Right lung (tissue), 10 donors: ENCODE data around the gene ULK1. TPM values are rescaled to one million over a fixed set of nuclear protein-coding genes. Genes with fewer than 3 reads are reported as not detected.

Experiments used
- DNase-seq, 2 donors: peaks; one replicate each; pipeline ENCODE4 v3.0.0-alpha.2; 2013
- long read RNA-seq, 8 donors: transcript quantifications; one replicate each; lab custom pipeline, GENCODE V29; 2026
- polyA plus RNA-seq, 5 donors: library from polyadenylated mRNA; unstranded; fragments of 120-200 nt; gene quantifications; one replicate each; pipeline versions ENCODE4 v1.2.1 to v1.2.3, GENCODE V29; 2013; ENCODE audit warnings: inconsistent platforms in 1 of 5, low replicate concordance in 1 of 5; ENCODE audit not compliant: insufficient read length in 5 of 5, insufficient read depth in 1 of 5

Gene ULK1
- 10 to 100 TPM; 19.8 to 37.8 (median 27.7) TPM for polyA plus RNA-seq
- long read RNA-seq, donor 1, full-length matches to known transcripts = 2 of 2 reads
- long read RNA-seq, donor 1, partial matches to known transcripts = 0 of 2 reads
- long read RNA-seq, donor 1, other reads (novel, unspliced or antisense) = 0 of 2 reads
- long read RNA-seq, donor 2 = 0 reads
- long read RNA-seq, donor 3, partial matches to known transcripts = 36 of 38 reads
- long read RNA-seq, donor 3, other reads (novel, unspliced or antisense) = 0 of 38 reads
- long read RNA-seq, donor 4, partial matches to known transcripts = 7 of 8 reads
- long read RNA-seq, donor 4, other reads (novel, unspliced or antisense) = 0 of 8 reads
- long read RNA-seq, donor 5, full-length matches to known transcripts = 4 of 4 reads
- long read RNA-seq, donor 5, partial matches to known transcripts = 0 of 4 reads
- long read RNA-seq, donor 5, other reads (novel, unspliced or antisense) = 0 of 4 reads
- long read RNA-seq, donor 6, partial matches to known transcripts = 7 of 10 reads
- long read RNA-seq, donor 6, other reads (novel, unspliced or antisense) = 0 of 10 reads
- long read RNA-seq, donor 7, full-length matches to known transcripts = 7 of 7 reads
- long read RNA-seq, donor 7, partial matches to known transcripts = 0 of 7 reads
- long read RNA-seq, donor 7, other reads (novel, unspliced or antisense) = 0 of 7 reads
- long read RNA-seq, donor 8, full-length matches to known transcripts = 1 of 1 reads
- long read RNA-seq, donor 8, partial matches to known transcripts = 0 of 1 reads
- long read RNA-seq, donor 8, other reads (novel, unspliced or antisense) = 0 of 1 reads

DNA sequence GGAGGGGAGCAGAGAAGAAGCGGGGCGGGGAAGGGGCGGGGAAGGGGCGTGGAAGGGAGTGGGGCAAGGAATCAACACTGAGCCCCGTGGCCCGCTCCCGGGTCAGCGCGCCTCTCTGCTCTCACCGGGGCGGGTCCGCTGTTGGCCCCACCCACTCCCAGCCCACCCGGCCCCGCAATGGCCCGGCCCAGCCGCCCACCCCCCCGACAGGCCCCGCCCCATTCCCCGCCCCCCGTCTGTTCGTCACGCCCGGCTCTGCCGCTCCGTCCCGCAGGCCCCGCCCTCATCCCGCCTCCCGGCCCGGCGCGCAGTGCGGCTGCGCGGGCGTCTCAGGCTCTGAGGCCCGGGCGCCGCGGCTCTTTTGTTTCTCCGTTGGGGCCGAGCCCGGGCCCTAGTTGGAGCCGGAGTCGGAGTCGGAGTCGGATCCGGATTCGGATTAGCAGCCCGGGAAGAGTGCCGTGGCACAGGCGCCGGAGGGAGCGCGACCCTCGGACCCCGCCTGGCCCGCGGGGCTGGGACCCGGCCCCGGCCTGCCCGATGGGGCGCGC, at the start of gene ULK1:
ULK1 (plus strand) TSS at position 310 of the 548 bp plus-strand sequence. CDS start 380 bp downstream, outside the sequence.
- DNase-seq = peak; percentile 89 to 91

DNA sequence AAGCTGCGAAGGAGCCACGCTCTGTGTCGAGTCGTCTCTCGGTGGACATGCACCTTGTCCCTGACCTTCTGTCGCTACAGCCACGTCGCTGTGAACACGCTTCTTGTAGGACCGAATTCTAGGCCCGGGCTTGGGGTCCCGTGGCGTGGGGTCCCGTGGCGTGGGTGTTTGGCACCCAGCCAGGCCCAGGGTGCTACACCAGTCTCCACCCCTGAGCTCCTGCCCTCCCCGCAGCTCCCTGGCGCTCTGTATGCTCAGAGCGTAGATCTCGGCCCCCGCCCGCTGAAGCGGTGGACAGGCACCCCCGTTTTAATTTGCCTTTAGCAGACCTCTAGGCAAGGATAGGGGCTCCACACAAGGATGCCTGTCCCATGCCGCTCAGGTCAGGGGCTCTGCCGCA, 49.8 kb upstream of the ULK1 start:
- DNase-seq = no peak

- DNase-seq = no peak
These were observed 49.3 kb upstream of the ULK1 start for GRCh38 chr12:131845121-131845520.

DNA sequence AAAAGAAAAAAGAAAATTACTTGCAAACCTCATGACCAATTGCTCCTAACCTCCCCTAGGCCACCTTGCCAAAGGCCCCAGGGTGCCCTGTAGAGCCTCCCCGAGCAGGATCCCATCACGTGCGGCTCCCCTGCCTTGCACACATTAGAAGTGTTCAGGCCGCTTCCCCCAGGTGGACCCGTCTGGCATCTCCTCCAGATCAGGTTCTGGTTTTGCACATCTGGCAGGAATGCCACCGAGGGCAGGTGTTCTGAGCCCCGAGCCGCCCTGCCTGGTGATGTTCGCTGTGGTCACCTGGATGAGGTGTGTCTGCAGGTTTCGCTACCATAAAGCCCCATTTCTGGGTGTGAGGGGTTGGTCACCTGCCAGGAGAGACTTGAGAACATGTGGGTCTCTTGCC, 47.0 kb upstream of the ULK1 start:
- no peak for DNase-seq

GRCh38 chr12:131848753-131849152, 45.7 kb upstream of the ULK1 start:
- DNase-seq = no peak

GRCh38 chr12:131849700-131850553, 44.5 kb upstream of the ULK1 start:
- DNase-seq = no peak

DNA sequence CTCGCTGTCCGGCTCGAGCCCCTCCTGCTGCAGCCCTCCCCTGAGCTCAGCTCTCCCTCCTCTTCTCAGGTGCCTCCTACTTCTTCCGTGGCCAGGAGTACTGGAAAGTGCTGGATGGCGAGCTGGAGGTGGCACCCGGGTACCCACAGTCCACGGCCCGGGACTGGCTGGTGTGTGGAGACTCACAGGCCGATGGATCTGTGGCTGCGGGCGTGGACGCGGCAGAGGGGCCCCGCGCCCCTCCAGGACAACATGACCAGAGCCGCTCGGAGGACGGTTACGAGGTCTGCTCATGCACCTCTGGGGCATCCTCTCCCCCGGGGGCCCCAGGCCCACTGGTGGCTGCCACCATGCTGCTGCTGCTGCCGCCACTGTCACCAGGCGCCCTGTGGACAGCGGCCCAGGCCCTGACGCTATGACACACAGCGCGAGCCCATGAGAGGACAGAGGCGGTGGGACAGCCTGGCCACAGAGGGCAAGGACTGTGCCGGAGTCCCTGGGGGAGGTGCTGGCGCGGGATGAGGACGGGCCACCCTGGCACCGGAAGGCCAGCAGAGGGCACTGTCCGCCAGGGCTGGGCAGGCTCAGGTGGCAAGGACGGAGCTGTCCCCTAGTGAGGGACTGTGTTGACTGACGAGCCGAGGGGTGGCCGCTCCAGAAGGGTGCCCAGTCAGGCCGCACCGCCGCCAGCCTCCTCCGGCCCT, 43.4 kb upstream of the ULK1 start:
- no peak for DNase-seq

DNA sequence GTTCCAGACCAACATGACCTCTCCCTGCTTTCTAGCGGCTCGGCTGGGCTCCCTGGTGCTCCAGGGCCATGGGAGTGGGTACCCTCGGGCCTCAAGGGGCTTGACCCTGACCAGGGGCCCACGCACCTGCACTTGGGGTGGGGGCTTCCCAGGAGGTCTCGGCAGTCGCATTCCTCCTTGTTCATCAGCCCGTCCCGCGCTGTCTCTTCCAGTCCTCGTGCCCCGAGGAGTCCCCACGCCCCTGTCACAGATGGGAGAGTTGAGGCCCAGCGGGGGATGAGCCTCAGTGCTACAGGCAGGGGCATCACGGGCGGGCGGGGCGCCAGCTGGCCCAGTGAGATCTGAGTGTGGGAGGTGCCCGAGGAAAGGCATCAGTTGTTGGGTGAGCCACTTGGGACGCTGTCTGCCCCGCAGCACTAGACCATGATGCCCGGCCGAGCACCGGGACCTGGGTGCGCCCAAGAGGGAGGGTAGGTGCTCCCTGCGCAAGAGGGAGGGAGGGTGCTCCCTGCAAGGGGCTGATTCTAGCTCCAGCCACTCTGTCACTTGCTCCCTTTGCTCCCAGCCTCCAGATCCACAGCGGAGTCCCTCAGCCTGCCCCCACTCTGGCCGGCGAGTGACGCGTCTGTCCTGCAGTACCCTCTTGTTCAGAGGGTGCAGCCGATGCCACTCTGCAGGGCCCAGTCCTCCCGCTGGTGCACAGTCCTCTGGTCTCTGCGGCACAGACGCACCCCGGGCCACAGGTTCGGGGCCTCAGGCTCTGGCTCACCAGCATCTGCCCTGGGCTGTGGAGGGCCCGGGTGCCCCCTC, 42.5 kb upstream of the ULK1 start:
- no peak for DNase-seq

- DNase-seq = no peak
These were observed 41.7 kb upstream of the ULK1 start for GRCh38 chr12:131852551-131853299.

- no peak for DNase-seq
These were observed 40.3 kb upstream of the ULK1 start for GRCh38 chr12:131853832-131854797.

- no peak for DNase-seq
These were observed 39.5 kb upstream of the ULK1 start for GRCh38 chr12:131854861-131855476.

- DNase-seq = no peak
These were observed 38.8 kb upstream of the ULK1 start for GRCh38 chr12:131855521-131856142.

DNA sequence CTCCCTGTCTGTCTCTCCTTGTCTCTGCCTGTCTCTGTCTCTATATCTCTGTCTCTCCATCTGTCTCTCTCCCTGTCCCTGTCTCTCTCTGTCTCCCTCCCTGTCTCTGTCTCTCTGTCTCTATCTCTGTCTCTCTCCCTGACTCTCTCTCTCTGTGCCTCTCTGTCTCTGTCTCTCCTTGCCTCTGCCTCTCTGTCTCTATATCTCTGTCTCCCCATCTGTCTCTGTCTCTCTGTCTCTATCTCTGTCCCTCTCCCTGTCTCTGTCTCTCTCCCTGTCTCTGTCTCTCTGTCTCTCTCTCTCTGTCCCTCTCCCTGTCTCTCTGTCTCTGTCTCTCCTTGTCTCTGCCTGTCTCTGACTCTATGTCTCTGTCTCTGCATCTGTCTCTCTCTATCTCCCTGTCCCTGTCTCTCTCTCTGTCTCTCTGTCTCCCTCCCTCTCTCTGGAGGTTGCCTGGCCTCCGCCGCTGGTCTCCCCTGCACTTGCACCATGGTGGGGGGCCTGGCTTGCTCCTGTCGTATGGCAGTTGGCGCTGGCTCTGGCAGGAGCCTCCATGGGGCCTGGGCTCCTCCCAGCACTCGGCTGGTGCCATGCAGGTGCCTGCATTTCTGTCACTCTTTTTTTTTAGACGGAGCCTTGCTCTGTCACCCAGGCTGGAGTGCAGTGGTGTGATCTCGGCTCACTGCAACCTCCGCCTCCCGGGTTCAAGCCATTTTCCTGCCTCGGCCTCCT, 37.9 kb upstream of the ULK1 start:
- no peak for DNase-seq

DNA sequence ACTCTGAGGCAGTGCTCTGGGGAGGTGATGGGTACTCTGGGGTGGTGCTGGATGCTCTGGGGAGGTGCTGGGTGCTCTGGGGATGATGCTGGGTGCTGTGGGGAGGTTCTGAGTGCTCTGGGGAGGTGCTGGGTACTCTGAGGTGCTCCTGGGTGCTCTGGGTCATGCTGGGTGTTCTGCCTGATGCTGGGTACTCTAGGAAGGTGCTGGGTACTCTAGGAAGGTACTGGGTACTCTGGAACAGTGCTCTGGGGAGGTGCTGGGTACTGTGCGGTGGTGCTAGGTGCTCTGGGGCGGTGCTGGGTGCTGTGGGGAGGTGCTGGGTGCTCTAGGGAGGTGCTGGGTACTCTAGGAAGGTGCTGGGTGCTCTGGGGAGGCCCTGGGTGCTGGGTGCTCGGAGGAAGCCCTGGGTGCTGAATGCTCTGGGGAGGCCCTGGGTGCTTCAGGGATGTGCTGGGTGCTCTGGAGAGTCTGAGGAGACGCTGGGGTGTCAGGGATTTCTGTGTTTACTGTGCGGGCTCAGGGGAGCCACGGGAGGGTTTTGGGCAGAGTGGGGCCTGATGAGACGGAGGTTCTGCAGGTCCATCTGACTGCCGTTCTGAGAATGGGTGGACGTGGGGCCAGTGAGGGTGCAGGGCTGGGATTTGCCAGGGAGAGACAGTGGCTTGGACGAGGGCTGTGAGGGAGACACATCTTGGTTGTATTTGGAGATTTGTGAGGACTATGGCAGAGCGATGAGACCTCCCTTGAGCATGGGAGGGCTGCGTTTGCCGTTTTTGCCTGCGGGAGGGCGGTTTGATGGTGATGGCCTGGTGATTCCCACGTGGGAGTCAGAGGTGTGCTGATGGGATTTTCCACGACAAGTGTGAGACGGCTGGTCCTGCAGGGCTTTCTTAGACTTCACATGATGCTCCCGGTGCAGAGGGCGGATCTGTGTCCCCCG, 36.2 kb upstream of the ULK1 start:
- no peak for DNase-seq
